ENCODE results near the gene CCK.
"Not testable (repeated sequence)": the region's sequence is repeated elsewhere in the genome, so short reads cannot be mapped to it uniquely, and the experiment has no call there.

Gene CCK

GRCh38 chr3:42266085-42266484 is at the start of gene CCK:
Gene CCK, minus strand, starts transcription at chr3:42266185. Its CDS starts 2,555 bp downstream, at chr3:42263630.
- no peak for DNase-seq (ENCODE audit: low spot score)

DNA sequence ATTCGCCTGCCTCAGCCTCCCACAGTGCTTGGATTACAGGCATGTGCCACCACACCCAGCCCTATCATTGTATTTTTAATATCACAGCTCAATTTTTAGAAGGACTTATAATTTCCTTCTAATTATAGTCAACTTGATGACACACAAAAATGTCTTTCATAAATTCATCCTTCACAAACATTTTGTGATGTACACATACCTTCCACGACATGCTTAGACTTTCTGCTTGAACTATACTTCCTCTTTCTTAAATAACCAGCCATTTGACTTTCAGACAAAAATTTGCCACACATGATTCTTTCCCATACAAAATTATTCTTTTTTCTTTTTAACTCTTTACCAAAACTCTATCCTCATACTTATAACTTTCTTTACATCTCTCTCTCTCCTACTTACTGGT is 48.4 kb upstream of the CCK start:
- DNase-seq (ENCODE audit: low spot score) = peak; percentile 47

DNA sequence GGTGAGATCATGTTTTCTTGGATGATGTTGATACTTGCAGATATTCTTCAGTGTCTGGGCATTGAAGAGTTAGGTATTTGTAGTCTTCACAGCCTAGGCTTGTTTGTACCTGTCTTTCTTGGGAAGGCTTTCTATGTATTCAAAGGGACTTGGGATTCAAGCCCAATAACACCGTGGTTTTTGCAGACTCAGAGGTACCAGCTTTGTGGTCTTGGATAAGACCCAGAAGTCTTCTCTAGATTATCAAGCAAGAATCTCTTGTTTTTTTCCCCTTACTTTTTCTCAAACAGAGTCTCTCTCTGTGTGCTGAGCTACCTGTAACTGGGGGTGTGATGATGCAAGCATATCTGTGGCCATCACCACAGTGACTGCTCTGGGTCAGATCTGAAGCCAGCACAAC is 42.7 kb upstream of the CCK start:
- DNase-seq (ENCODE audit: low spot score) = no peak

DNA sequence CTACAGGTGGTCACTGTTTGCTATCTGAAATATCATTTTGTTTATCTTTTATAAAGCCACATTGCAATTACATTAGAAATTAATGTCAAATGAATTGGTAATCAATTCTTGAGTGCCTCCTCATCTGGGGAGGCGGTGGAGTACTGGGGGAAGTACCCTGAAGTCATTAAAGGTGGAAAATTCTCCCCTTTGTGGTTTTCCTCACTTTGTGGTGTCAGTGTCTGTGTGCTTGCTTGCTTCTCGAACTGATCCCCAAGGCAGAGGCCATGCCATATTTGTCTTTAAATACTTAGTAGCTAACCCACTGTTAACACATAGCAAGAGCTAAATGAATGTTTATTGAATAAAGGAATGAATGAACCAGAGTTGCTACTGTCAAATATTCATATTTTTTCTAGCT is 40.5 kb upstream of the CCK start:
- no peak for DNase-seq (ENCODE audit: low spot score)

DNA sequence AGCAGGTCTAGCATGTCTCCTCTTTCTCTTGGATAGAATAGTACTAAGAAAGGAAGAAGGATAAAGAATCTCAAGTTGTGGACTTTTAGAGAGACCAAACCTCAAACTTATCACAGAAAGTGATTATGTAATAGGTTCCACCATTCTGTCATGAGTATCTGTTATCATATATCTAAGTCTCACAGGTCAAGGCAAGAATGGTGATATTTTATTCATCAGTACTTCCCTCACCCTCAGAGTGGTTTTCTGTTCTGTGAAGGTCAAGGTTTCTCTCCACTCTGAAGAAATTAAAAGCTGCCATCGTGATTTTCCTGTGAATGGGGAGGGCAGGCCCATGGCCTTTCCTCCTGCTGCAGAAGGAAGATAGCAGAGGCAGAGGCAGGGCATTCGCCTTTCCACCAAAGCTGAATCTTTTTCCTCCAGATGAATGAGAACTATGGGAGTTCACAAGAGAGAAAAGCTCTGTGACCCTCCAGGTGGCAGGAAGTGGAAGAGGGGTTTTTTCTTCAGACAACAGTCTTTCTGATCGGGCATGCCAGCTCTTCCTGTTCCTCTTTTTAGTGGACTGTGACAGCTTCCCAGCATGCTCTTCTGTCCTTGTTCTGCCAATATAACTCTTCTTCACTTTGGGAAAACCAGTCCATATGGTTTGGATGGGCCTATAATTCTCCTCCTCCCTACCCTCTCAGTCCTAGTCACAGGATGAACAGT is 37.1 kb upstream of the CCK start:
- DNase-seq (ENCODE audit: low spot score) = no peak

DNA sequence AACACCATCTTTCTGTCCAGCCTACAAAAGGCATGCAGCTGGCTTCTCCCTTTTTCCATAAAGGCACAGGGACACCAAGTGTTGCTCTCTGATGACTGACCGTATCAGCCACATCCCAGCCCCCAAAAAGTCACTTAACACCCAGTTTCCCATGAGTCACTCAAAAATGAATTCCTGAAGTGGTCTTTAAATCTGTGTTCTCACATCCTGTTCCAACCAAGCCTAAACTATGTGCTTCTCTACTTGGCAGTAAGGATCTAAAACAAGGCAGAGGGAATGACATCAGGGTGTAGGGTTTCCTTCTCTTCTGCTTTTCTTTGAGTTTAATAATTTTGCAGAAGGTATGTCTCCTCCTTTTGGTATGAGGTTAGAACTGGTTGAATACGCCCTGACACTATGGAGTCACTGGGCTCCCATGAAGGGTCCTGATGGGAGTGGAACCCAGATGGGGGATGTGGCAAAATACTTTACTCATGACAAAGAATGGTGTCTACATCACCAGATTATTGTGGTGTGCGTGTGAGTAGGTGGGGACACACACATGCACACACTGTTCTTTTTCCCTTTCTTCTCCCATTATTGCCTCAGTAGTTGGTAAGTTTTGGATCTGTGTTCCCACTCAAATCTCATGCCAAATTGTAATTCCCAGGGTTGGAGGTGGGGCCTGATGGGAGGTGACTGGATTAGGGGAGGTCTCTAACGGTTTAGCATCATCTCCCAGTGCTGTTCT is 35.6 kb upstream of the CCK start:
- DNase-seq (ENCODE audit: low spot score) = no peak

- no peak for DNase-seq (ENCODE audit: low spot score)
Measured at GRCh38 chr3:42300778-42301177, 34.8 kb upstream of the CCK start.

GRCh38 chr3:42300013-42300412 is 34.0 kb upstream of the CCK start:
- peak; percentile 40 for DNase-seq (ENCODE audit: low spot score)

DNA sequence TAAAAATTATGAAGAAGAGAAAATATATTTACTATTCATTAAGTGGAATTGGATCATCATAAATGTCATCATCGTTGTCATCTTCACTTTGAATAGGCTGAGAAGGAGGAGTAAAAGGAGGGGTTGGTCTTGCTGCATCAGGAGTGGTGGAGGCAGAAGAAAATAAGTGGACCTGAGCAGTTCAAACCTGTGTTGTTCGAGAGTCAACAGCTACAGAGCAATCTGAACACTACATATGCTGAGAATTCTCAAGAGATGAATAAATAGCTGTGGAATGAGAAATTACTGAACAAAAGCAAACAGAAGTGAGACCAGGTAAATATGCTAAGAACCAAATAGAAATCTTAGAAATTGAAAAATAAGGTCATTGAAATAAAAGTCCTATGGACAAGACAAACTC is 32.3 kb upstream of the CCK start:
- DNase-seq (ENCODE audit: low spot score) = no peak

GRCh38 chr3:42292009-42292408 is 26.0 kb upstream of the CCK start:
- DNase-seq (ENCODE audit: low spot score) = no peak

DNA sequence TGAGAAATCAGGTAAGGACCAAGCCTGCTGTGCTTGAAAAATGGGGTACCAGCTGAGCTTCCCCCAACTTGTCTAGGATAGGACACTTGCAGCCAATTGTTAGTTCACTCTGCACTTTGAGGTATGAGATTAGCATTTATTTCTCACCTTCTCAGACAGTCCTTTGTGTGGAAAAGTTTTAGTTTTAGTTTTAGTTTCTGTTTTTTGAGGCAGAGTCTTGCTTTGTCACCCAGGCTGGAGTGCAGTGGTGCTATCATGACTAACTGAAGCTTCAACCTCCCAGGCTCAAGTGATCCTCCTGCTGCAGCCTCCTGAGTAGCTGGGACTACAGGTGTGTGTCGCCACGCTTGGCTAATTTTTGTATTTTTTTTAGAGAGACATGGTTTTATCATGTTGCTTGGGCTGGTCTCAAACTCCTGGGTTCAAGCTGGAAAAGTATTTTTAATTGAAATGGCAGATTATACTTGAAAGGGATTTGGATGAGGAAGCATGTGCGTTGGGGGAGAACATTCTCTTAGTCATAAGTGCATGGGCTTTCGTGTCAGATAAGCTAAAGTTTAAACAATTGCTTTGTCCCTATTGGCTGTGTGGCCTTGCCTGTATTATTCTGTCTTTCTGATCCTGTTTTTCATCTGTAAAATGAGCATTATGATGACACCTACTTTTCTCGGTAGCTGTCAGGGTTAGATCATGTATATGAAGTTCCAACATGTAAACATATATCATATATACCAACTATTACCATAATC is 25.2 kb upstream of the CCK start:
- DNase-seq (ENCODE audit: low spot score) = no peak

GRCh38 chr3:42289026-42289425 is 23.0 kb upstream of the CCK start:
- DNase-seq (ENCODE audit: low spot score) = no peak

- DNase-seq (ENCODE audit: low spot score) = no peak
Measured at GRCh38 chr3:42288385-42288784, 22.4 kb upstream of the CCK start.

- DNase-seq (ENCODE audit: low spot score) = not testable (repeated sequence)
Measured at GRCh38 chr3:42287423-42287822, 21.4 kb upstream of the CCK start.

DNA sequence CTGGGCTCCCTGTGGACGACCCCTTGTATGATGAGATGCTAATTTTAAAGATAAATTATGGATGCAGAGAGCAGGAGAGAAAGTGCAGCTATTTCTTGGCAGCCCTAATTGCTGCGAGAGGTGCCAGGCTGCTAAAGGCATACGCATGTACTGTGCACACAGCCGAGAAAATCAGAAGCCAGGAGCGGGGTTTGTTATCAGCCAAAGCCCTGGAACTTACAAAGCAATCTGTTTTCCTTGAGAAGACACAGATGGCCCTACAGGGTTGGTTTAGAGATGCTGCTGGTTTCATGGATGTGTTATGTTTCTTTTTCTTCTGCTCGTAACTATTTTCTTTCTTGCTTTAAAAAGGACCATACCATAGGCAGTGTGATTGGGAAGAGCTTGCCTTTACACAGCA is 11.7 kb upstream of the CCK start:
- no peak for DNase-seq (ENCODE audit: low spot score)

- no peak for DNase-seq (ENCODE audit: low spot score)
Measured at GRCh38 chr3:42276141-42277132, 10.5 kb upstream of the CCK start.

GRCh38 chr3:42275217-42275616 is 9.2 kb upstream of the CCK start:
- no peak for DNase-seq (ENCODE audit: low spot score)

- DNase-seq (ENCODE audit: low spot score) = no peak
Measured at GRCh38 chr3:42274266-42274665, 8.3 kb upstream of the CCK start.

GRCh38 chr3:42273361-42273760 is 7.4 kb upstream of the CCK start:
- DNase-seq (ENCODE audit: low spot score) = no peak

DNA sequence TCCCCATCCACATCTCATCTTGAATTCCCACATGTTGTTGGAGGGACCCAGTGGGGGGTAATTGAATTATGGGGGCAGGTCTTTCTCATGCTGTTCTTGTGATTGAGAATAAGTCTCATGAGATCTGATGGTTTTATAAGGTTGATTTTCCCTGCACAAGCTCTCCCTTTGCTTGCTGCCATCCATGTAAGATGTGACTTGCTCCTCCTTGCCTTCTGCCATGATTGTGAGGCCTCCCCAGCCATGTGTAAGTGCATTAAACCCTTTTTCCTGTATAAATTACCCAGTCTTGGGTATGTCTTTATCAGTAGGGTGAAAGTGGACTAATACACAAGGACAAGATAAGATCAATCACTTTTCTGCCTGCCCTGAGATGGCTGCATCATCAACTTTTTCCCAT is 5.8 kb upstream of the CCK start:
- no peak for DNase-seq (ENCODE audit: low spot score)

DNA sequence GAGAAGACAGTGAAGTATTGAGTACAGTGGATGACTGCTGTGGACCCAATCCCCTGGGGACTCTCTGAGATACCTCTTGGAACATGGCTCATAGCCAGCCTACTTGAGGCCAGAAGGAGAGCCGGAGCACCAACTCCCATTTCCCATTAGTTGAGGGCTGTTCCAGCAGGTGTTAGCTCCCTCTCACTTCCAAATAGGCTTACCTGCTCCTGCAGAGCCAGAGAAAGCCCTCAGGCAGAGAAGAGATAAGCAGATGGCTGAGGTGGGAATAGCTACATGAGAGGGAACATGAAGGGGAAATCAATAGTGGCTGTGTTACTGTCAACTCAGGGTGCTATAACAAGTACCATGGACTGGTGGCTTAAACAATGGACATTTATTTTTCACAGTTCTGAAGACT is 4.6 kb upstream of the CCK start:
- DNase-seq (ENCODE audit: low spot score) = no peak

DNA sequence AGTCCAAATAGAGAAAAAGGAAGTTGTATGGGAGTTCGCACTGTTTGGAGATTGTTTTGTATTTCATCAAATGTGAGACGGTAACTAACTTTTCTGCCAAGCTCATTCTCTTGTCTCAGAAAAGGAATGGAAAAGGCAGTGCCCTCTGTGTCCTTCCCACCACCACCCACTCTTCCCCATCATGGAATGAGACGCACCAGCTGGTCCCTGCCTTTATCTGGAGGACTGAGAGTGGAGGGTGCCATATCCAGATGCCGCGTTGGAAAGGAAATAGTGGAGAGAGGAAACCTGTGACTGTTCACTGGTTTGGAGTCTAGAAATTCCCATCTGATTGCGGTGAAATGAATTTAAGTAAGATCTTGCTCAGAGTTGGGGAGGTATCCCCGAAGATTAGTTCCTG is 3.7 kb upstream of the CCK start:
- DNase-seq (ENCODE audit: low spot score) = no peak
